RWPE1 (cell line): ENCODE results near the gene MSH5.

Experiments used
- CTCF ChIA-PET: fragments of 350-600 bp; sonication (Branson Sonifier 250); formaldehyde crosslinking; extraction: SDS; loops from one replicate; lab custom pipeline; 2021; lab: Yijun Ruan, JAX
- POLR2A ChIA-PET: fragments of 400-600 bp; formaldehyde crosslinking; extraction: SDS; loops from one replicate; lab custom pipeline; 2020; ENCODE audit warnings: antibody characterized with exemption; ENCODE audit not compliant: low non-redundant PET; lab: Yijun Ruan, JAX
- DNase-seq: peaks from one replicate; pipeline ENCODE4 v3.0.0; 2012; ENCODE audit warnings: low spot score
- H3K27ac ChIP-seq: fragments of 450-650 bp; 2 replicates; pipeline ENCODE4 v1.5.1; 2017
- TF ChIP-seq, protein P1 (sequence below): fragments of 450-650 bp; conservative IDR thresholded peaks from 2 replicates; pipeline ENCODE4 v1.5.1; 2017; ENCODE audit warnings: low read depth, mild to moderate bottlenecking

MSH5 gene

DNA sequence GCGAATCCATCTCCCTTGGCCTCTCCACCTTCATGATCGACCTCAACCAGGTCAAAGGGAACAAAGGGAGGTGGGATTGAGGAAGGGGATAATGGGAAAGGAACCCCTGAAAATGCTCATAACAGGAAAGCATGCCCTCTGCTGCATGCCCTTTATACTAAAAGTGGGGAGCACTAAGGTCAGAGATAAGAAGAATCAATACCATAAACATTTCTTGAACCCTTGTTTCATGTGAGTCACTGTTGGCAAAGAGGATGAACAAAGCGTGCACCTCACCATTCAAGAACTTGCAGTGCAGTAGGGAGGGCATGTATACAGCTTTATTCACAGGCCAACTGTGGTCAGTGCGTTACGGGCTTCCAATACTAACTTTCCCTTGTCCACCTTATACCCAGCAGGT lies 21.0 kb downstream of the MSH5 start:
- ChIA-PET POLR2A (no interaction called here), CTCF (interaction anchor here (0.5 kb wide), 1 partner anchor 11 kb away, joined by 3 read pairs; no protein-coding TSS in a partner anchor)
- no peak overlapping the region for H3K27ac ChIP-seq
- DNase-seq: no peak
- TF ChIP-seq, protein P1, sequence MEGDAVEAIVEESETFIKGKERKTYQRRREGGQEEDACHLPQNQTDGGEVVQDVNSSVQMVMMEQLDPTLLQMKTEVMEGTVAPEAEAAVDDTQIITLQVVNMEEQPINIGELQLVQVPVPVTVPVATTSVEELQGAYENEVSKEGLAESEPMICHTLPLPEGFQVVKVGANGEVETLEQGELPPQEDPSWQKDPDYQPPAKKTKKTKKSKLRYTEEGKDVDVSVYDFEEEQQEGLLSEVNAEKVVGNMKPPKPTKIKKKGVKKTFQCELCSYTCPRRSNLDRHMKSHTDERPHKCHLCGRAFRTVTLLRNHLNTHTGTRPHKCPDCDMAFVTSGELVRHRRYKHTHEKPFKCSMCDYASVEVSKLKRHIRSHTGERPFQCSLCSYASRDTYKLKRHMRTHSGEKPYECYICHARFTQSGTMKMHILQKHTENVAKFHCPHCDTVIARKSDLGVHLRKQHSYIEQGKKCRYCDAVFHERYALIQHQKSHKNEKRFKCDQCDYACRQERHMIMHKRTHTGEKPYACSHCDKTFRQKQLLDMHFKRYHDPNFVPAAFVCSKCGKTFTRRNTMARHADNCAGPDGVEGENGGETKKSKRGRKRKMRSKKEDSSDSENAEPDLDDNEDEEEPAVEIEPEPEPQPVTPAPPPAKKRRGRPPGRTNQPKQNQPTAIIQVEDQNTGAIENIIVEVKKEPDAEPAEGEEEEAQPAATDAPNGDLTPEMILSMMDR: no peak

DNA sequence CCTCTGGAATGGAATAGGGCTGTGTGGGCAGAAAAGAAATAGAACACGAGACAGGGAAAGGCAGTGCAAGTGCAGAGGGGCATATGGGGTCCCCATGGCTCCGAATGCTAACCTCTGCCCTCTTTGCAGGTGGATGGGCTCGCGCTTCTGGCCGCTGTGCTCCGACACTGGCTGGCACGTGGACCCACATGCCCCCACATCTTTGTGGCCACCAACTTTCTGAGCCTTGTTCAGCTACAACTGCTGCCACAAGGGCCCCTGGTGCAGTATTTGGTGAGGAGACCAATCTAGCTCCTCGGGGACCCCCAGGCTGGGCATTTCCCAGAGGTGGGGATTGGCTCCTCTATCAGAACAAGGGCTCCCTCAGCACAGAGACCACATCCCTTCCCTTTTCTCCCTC lies 21.5 kb downstream of the MSH5 start:
- CTCF ChIA-PET: no interaction called here
- no peak for DNase-seq
- TF ChIP-seq, protein P1: no peak
- POLR2A ChIA-PET: no interaction called here
- no peak overlapping the region for H3K27ac ChIP-seq

DNA sequence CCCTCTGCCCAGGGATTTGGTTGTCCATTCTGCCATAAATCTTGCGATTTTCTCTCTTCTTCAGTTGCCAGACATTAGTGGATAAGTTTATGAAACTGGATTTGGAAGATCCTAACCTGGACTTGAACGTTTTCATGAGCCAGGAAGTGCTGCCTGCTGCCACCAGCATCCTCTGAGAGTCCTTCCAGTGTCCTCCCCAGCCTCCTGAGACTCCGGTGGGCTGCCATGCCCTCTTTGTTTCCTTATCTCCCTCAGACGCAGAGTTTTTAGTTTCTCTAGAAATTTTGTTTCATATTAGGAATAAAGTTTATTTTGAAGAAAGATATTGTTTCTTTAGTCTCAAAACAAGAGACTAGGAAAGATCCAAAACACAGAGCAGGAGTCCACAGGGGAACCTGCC lies 22.6 kb downstream of the MSH5 start, which contains the start of gene SAPCD1:
SAPCD1 (plus strand) TSS at position 301 of the 400 bp plus-strand sequence. CDS start 399 bp downstream, outside the sequence.
- POLR2A ChIA-PET: no interaction called here
- CTCF ChIA-PET: no interaction called here
- no peak for DNase-seq
- peak within 1 kb of the TSS; percentile 66 for H3K27ac ChIP-seq
- TF ChIP-seq, protein P1: no peak

DNA sequence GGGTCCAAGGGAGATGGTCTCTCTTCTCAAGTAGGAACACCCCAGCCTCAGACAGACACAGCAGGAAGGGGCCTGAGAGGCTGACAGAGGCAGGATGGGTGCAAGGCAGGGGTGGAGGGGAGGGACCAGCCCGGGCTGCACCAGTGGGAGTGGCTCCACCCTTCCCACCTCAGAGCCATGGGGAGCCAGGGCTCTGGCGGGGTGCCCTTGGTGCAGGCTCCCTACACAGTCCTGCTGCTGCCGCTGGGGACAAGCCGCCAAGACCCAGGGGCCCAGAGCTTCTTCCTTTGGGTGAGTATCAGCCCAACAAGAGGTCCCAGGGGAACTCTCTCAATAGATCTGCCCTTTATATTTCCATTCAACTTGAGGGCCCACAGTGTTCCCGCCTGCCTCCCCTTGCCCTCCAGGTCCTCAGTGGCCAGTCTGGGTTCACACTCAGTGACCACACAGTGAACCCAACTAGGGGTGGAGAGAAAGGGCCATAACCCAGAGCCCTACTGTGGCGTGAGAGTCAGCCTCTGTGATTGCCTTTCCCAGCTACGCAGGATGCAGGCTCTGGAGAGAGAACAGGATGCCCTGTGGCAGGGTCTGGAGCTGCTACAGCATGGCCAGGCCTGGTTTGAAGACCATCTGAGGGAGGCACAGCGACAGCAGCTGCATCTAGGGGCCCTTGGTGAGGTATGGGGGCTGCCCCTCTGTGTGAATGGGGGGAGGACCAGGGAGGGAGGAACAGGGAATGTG lies 23.2 kb downstream of the MSH5 start:
- TF ChIP-seq, protein P1: no peak
- ChIA-PET POLR2A (no interaction called here), CTCF (no interaction called here)
- no peak for DNase-seq
- H3K27ac ChIP-seq: peak overlapping the region; percentile 66

DNA sequence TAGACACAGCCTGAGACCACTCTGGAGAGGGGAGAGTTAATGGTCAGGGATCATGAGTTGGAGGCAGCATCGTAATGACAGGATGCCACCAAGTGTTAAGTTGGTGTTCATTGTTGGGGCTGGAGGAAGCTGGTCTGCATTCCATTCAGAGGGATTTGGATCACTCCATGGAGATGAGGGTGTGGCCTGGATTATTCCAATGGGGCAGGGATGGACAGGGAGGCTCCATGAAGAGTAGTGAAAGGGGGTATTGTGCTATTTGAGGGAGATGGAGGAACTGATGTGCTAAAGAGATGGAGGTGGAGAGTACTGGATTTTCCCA lies 23.8 kb downstream of the MSH5 start:
- peak overlapping the region; percentile 66 for H3K27ac ChIP-seq
- ChIA-PET CTCF (no interaction called here), POLR2A (no interaction called here)
- peak; percentile 58 for DNase-seq
- TF ChIP-seq, protein P1: no peak

DNA sequence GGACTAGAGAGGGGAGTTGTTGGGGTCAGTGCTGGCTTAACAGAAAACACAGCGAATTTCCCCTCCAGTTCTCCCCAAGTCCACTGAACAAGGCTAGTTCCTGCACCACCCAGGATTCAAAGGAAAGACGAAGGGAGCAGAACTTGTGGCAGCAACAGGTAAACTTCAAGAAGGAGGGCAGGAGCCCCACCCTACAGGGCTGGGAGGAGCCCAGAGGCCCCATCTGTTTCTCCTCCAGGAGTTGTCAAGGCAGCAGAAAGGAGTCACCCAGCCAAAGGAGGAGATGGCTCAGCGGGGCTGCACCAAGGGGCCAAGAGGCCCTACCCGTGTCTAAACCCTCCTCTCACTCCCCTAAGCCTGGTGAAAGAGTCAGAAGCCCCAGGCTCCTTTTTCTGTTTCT lies 24.4 kb downstream of the MSH5 start:
- H3K27ac ChIP-seq: peak overlapping the region; percentile 66
- CTCF ChIA-PET: no interaction called here
- POLR2A ChIA-PET: no interaction called here
- DNase-seq: no peak
- TF ChIP-seq, protein P1: no peak
